H9 (cell line): ENCODE measurements around the gene ATF7. TPM values are rescaled to one million over a fixed set of nuclear protein-coding genes. Genes with fewer than 3 reads are reported as not detected.

Experiments
- DNase-seq: peaks from one replicate; pipeline ENCODE4 v3.0.0-alpha.2; 2017
- H2AFZ ChIP-seq: one replicate; pipeline ENCODE4 v1.6.1; 2013; ENCODE audit warnings: mild to moderate bottlenecking, low read length, control low read depth, moderate library complexity
- H2AK5ac ChIP-seq: 2 replicates; pipeline ENCODE4 v1.6.1; 2013; ENCODE audit warnings: low read length, control low read depth, mixed read lengths; ENCODE audit not compliant: insufficient read length
- H2BK120ac ChIP-seq: one replicate; pipeline ENCODE4 v1.6.1; 2013; ENCODE audit warnings: low read depth, mild to moderate bottlenecking, low read length, control low read depth, inconsistent platforms; ENCODE audit not compliant: poor library complexity, severe bottlenecking
- H2BK12ac ChIP-seq: 2 replicates; pipeline ENCODE4 v1.6.1; 2013; ENCODE audit warnings: low read length, control low read depth, mixed read lengths, low read depth; ENCODE audit not compliant: insufficient read length
- H2BK15ac ChIP-seq: 2 replicates; pipeline ENCODE4 v1.6.1; 2013; ENCODE audit warnings: low read depth, low read length, control low read depth
- H2BK20ac ChIP-seq: one replicate; pipeline ENCODE4 v1.6.1; 2013; ENCODE audit warnings: low read depth, mild to moderate bottlenecking, low read length, control low read depth, inconsistent platforms; ENCODE audit not compliant: poor library complexity, severe bottlenecking
- H2BK5ac ChIP-seq: 2 replicates; pipeline ENCODE4 v1.6.1; 2013; ENCODE audit warnings: low read length, control low read depth, mixed read lengths; ENCODE audit not compliant: insufficient read length
- H3K14ac ChIP-seq: 2 replicates; pipeline ENCODE4 v1.6.1; 2013; ENCODE audit warnings: low read length, control low read depth; ENCODE audit not compliant: insufficient read depth
- H3K18ac ChIP-seq: 2 replicates; pipeline ENCODE4 v1.6.1; 2013; ENCODE audit warnings: low read depth, mild to moderate bottlenecking, mixed read lengths, low read length, control low read depth; ENCODE audit not compliant: insufficient read length
- H3K23ac ChIP-seq: 2 replicates; pipeline ENCODE4 v1.6.1; 2013; ENCODE audit warnings: low read length, control low read depth, mixed read lengths, low read depth; ENCODE audit not compliant: insufficient read length
- H3K23me2 ChIP-seq: 2 replicates; pipeline ENCODE4 v1.6.1; 2013; ENCODE audit warnings: low read depth, mild to moderate bottlenecking, mixed read lengths, low read length, control low read depth; ENCODE audit not compliant: insufficient read length, poor library complexity, severe bottlenecking
- H3K27ac ChIP-seq: 2 replicates; pipeline ENCODE4 v1.5.1; 2013; ENCODE audit warnings: low read length, control low read depth, mixed read lengths, low read depth; ENCODE audit not compliant: insufficient read length
- H3K27me3 ChIP-seq: 2 replicates; pipeline ENCODE4 v1.6.1; 2013; ENCODE audit warnings: low read length, control low read depth, inconsistent platforms; ENCODE audit not compliant: insufficient read depth
- H3K4ac ChIP-seq: 2 replicates; pipeline ENCODE4 v1.6.1; 2013; ENCODE audit warnings: low read depth, mild to moderate bottlenecking, control low read depth, inconsistent platforms, low read length, moderate library complexity
- H3K4me1 ChIP-seq: 2 replicates; pipeline ENCODE4 v1.6.1; 2013; ENCODE audit warnings: low read length, control low read depth, inconsistent platforms; ENCODE audit not compliant: insufficient read depth
- H3K4me2 ChIP-seq: 2 replicates; pipeline ENCODE4 v1.6.1; 2013; ENCODE audit warnings: low read length, control low read depth, mixed read lengths; ENCODE audit not compliant: insufficient read length, insufficient read depth
- H3K56ac ChIP-seq: 2 replicates; pipeline ENCODE4 v1.6.1; 2013; ENCODE audit warnings: low read depth, mild to moderate bottlenecking, mixed read lengths, low read length, control low read depth; ENCODE audit not compliant: insufficient read length
- H3K79me1 ChIP-seq: 2 replicates; pipeline ENCODE4 v1.6.1; 2013; ENCODE audit warnings: low read depth, mild to moderate bottlenecking, moderate library complexity, low read length, control low read depth, inconsistent platforms; ENCODE audit not compliant: insufficient read depth, poor library complexity, severe bottlenecking
- H3K79me2 ChIP-seq: 2 replicates; pipeline ENCODE4 v1.6.1; 2013; ENCODE audit warnings: low read length, control low read depth, inconsistent platforms; ENCODE audit not compliant: insufficient read depth
- H3K9ac ChIP-seq: 2 replicates; pipeline ENCODE4 v1.6.1; 2013; ENCODE audit warnings: low read length, control low read depth, mixed read lengths; ENCODE audit not compliant: insufficient read length; ENCODE audit errors: extremely low read depth
- H3K9me3 ChIP-seq: one replicate; pipeline ENCODE4 v1.6.1; 2013; ENCODE audit warnings: low read depth, low read length, inconsistent platforms; ENCODE audit not compliant: control insufficient read depth
- H3T11ph ChIP-seq: one replicate; pipeline ENCODE4 v1.6.1; 2013; ENCODE audit warnings: mild to moderate bottlenecking, low read length, control low read depth, inconsistent platforms
- H4K20me1 ChIP-seq: one replicate; pipeline ENCODE4 v1.6.1; 2013; ENCODE audit not compliant: control insufficient read depth, insufficient read length, insufficient read depth
- H4K5ac ChIP-seq: 2 replicates; pipeline ENCODE4 v1.6.1; 2013; ENCODE audit warnings: low read depth, mild to moderate bottlenecking, mixed read lengths, low read length, control low read depth; ENCODE audit not compliant: insufficient read length
- H4K8ac ChIP-seq: replicated peaks from 2 replicates; pipeline ENCODE4 v1.6.1; 2013; ENCODE audit warnings: low read length, control low read depth, mixed read lengths, low read depth; ENCODE audit not compliant: insufficient read length
- H4K91ac ChIP-seq: 2 replicates; pipeline ENCODE4 v1.6.1; 2013; ENCODE audit warnings: low read depth, mild to moderate bottlenecking, moderate library complexity, mixed read lengths, low read length, control low read depth; ENCODE audit not compliant: insufficient read length
- H3K27ac Mint-ChIP-seq, 3 experiments: 2 replicates in 2 of 3; 3 replicates in 1 of 3; pipeline ENCODE4 v1.8.0; 2020 to 2021; ENCODE audit warnings: mixed read lengths in 3 of 3, mild to moderate bottlenecking in 1 of 3, moderate library complexity in 1 of 3
- H3K27me3 Mint-ChIP-seq: 2 replicates; pipeline ENCODE4 v1.8.0; 2021; ENCODE audit warnings: low read depth, mild to moderate bottlenecking, moderate library complexity, mixed read lengths
- H3K36me3 Mint-ChIP-seq, 3 experiments: 2 replicates in 2 of 3; 3 replicates in 1 of 3; pipeline ENCODE4 v1.8.0; 2020 to 2021; ENCODE audit warnings: low read depth in 3 of 3, mixed read lengths in 3 of 3; ENCODE audit not compliant: insufficient read depth in 1 of 3
- H3K4me1 Mint-ChIP-seq, 2 experiments: 2 replicates each; pipeline ENCODE4 v1.8.0; 2020; ENCODE audit warnings: mixed read lengths in 2 of 2
- H3K4me3 Mint-ChIP-seq, 2 experiments: 2 replicates in 1 of 2; 3 replicates in 1 of 2; pipeline ENCODE4 v1.8.0; 2020 to 2021; ENCODE audit warnings: mild to moderate bottlenecking in 2 of 2, mixed read lengths in 2 of 2, moderate library complexity in 1 of 2
- H3K9me3 Mint-ChIP-seq, 2 experiments: 2 replicates in 1 of 2; 3 replicates in 1 of 2; pipeline ENCODE4 v1.8.0; 2020; ENCODE audit warnings: mild to moderate bottlenecking in 2 of 2, mixed read lengths in 2 of 2, moderate library complexity in 1 of 2
- WGBS: extraction: QIAGEN DNeasy Blood & Tissue Kit; methylation state at CpG from one replicate; pipeline ENCODE4 v1.1.7; 2013; ENCODE audit warnings: missing lambda C conversion rate, low lambda C conversion rate, mixed read lengths; ENCODE audit not compliant: insufficient read length; ENCODE audit errors: extremely low coverage; 5-methylcytosine and 5-hydroxymethylcytosine counted together
- total RNA-seq: library from RNA; stranded (reverse); gene quantifications from 2 replicates; pipeline ENCODE4 v1.2.1, GENCODE V29; 2021
- TF ChIP-seq, protein P1 (sequence below): fragments of 200-600 bp; sonication (generic); conservative IDR thresholded peaks from 3 replicates; pipeline ENCODE4 v1.8.0; 2021; ENCODE audit warnings: antibody characterized with exemption, mild to moderate bottlenecking

Gene ATF7
- total RNA-seq, 1 experiment from 2014 or later, result 17.7 TPM

DNA sequence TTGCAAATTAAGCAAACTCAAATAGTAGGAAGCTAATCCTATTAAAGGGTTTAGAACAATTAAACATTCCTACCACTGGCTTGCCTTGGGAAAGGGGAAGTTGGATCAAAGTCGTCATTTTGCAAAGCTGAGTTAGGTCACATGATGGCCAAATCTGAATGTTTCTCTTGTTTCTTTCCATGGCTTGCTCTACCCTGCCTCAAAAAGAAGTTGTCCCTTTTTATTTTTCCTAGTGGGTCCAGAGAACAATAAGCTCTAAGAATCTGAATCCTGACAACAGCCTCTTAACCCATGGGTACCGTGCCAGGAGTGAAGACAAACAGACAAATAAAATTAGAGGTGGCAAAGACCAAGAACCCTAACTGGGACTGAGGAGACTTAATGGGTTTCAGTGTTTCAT lies 92.7 kb downstream of the ATF7 start:
- H3K79me1 ChIP-seq, result no peaks in the 10 kb centered on the region
- H4K20me1 ChIP-seq, result no peaks in the 10 kb centered on the region
- no peaks in the 10 kb centered on the region for H3K9me3 ChIP-seq
- no peak overlapping the region for H3K23ac ChIP-seq
- no peak overlapping the region for H2BK20ac ChIP-seq
- TF ChIP-seq, protein P1, sequence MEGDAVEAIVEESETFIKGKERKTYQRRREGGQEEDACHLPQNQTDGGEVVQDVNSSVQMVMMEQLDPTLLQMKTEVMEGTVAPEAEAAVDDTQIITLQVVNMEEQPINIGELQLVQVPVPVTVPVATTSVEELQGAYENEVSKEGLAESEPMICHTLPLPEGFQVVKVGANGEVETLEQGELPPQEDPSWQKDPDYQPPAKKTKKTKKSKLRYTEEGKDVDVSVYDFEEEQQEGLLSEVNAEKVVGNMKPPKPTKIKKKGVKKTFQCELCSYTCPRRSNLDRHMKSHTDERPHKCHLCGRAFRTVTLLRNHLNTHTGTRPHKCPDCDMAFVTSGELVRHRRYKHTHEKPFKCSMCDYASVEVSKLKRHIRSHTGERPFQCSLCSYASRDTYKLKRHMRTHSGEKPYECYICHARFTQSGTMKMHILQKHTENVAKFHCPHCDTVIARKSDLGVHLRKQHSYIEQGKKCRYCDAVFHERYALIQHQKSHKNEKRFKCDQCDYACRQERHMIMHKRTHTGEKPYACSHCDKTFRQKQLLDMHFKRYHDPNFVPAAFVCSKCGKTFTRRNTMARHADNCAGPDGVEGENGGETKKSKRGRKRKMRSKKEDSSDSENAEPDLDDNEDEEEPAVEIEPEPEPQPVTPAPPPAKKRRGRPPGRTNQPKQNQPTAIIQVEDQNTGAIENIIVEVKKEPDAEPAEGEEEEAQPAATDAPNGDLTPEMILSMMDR, result no peak
- no peak overlapping the region for H2AK5ac ChIP-seq
- H3K18ac ChIP-seq, result no peak overlapping the region
- no peak overlapping the region for H4K5ac ChIP-seq
- no peak overlapping the region for H2BK12ac ChIP-seq
- no peaks in the 10 kb centered on the region for H3K23me2 ChIP-seq
- no peak overlapping the region for H3K4me2 ChIP-seq
- no peak overlapping the region for H3K56ac ChIP-seq
- DNase-seq, result no peak
- Mint-ChIP-seq H3K27me3 (no peaks in the 10 kb centered on the region), H3K4me3 (no peak overlapping the region), H3K27ac (no peak overlapping the region), H3K36me3 (peaks cover 12 to 52% (median 35%) of the 10 kb centered on the region in 3 experiments; a peak in 6 of 7 replicates), H3K9me3 (no peaks in the 10 kb centered on the region), H3K4me1 (no peaks in the 10 kb centered on the region)
- no peaks in the 10 kb centered on the region for H3K27me3 ChIP-seq
- no peak overlapping the region for H3K27ac ChIP-seq
- no peak overlapping the region for H2BK15ac ChIP-seq
- no peaks in the 10 kb centered on the region for H3K4me1 ChIP-seq
- H3K4ac ChIP-seq, result no peak overlapping the region
- H2BK5ac ChIP-seq, result no peak overlapping the region
- H3K9ac ChIP-seq, result no peak overlapping the region
- no CpG with 5 or more reads among the region's 2 CpGs for WGBS
- H4K8ac ChIP-seq, result no peak overlapping the region
- no peak overlapping the region for H2BK120ac ChIP-seq
- no peak overlapping the region for H4K91ac ChIP-seq
- no peak overlapping the region for H3K14ac ChIP-seq
- H3K79me2 ChIP-seq, result no peaks in the 10 kb centered on the region
- no peak overlapping the region for H3T11ph ChIP-seq
- no peak overlapping the region for H2AFZ ChIP-seq
